Kidney (tissue), 14 donors: ENCODE data around the gene APBB1. TPM values are rescaled to one million over a fixed set of nuclear protein-coding genes. Genes with fewer than 3 reads are reported as not detected.

Experiments used
- DNase-seq, 5 donors: peaks; one replicate each; pipeline ENCODE4 v3.0.0-alpha.2; 2013 to 2020
- FAIRE-seq: peaks from 2 replicates; lab custom pipeline; 2012; peaks lifted over from hg19 to GRCh38; lab: Jason Lieb, UNC
- H3K27ac ChIP-seq, 2 donors: one replicate each; pipeline ENCODE4 v1.7.0; 2013; ENCODE audit warnings: low read depth in 2 of 2, low read length in 2 of 2, inconsistent platforms in 1 of 2
- H3K27me3 ChIP-seq: one replicate; pipeline ENCODE4 v1.7.1; 2013; ENCODE audit warnings: low read length, inconsistent platforms; ENCODE audit not compliant: control insufficient read depth, insufficient read depth
- H3K36me3 ChIP-seq, 3 donors: one replicate each; pipeline versions ENCODE4 v1.7.0 to v1.7.1; 2013; ENCODE audit warnings: low read length in 3 of 3, control low read depth in 1 of 3, inconsistent platforms in 1 of 3; ENCODE audit not compliant: insufficient read depth in 3 of 3, control insufficient read depth in 2 of 3
- H3K4me1 ChIP-seq, 3 donors: one replicate each; pipeline versions ENCODE4 v1.7.0 to v1.7.1; 2013; ENCODE audit warnings: low read length in 3 of 3, inconsistent platforms in 1 of 3, low read depth in 1 of 3; ENCODE audit not compliant: control insufficient read depth in 2 of 3, insufficient read depth in 2 of 3
- H3K4me3 ChIP-seq, 3 donors: one replicate each; pipeline versions ENCODE4 v1.7.0 to v1.8.1; 2013; ENCODE audit warnings: low read length in 3 of 3, control low read depth in 1 of 3, inconsistent platforms in 1 of 3
- H3K9ac ChIP-seq, 3 donors: one replicate each; pipeline versions ENCODE4 v1.7.0 to v1.7.1; 2013; ENCODE audit warnings: low read length in 3 of 3, control low read depth in 1 of 3, inconsistent platforms in 1 of 3
- H3K9me3 ChIP-seq, 3 donors: one replicate each; pipeline versions ENCODE4 v1.7.0 to v1.7.1; 2013; ENCODE audit warnings: low read length in 3 of 3, control low read depth in 1 of 3, inconsistent platforms in 1 of 3; ENCODE audit not compliant: control insufficient read depth in 2 of 3, insufficient read depth in 1 of 3
- intact Hi-C: fragments of 100-400 bp; cut with DNase I; formaldehyde crosslinking; loops from one replicate; pipeline ENCODE4 v1.11.1; 2022
- polyA plus RNA-seq: library from polyadenylated mRNA; stranded (reverse); fragments of 350-450 nt; fragmentation: Illumina TruSeq; extraction: RNeasy Lipid Tissue Mini Kit (QIAGEN cat#74804); gene quantifications from one replicate; pipeline ENCODE4 v1.2.3, GENCODE V29; 2014; ENCODE audit warnings: low read depth, low replicate concordance; ENCODE audit not compliant: insufficient read depth
- total RNA-seq: library from RNA; stranded (reverse); fragmentation: NEBNext Ultra II Directional; extraction: Animal tissue kit (Norgen Biotek cat#: 25700); gene quantifications from one replicate; pipeline ENCODE4 v1.2.1, GENCODE V29; 2021
- TF ChIP-seq, protein P1 (sequence below): IDR thresholded peaks from 3 replicates; pipeline ENCODE4 v1.5.1; 2012; ENCODE audit warnings: mild to moderate bottlenecking, moderate library complexity, borderline replicate concordance; ENCODE audit not compliant: insufficient read depth; ENCODE audit errors: extremely low read depth
- donor health status: control.
- donor health status: control.
- donor health status: control.
- donor health status: control.
- donor health status: control.
- donor health status: DM: yes; HTN: yes; CAD: no.
- donor health status: Normal renal cell carcinoma (clear cell type).

The APBB1 gene
- total and polyA plus RNA-seq, 2 donors from 2014 or later, result 43.7 to 67.2 TPM

DNA sequence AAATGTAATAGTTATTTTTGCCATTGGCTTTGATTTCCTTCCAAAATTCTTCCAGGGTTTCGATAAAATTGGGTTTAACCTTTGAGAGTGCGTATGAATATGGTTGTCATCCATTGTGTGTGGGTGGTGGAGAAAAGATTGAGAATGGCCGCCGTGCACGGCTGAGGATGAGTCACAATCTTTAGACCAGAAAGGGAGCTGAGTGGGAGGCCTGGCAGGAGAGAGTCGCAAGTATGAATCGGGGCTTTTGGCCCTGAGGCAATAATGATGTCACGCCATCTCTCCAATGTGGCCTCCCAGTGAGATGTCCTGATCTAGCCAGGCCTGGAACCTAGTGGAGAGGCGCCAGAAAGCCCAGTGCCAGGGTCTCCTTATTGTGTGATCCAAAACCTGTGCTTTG lies 61.7 kb downstream of the APBB1 start:
- no peaks in the 10 kb centered on the region for H3K9me3 ChIP-seq
- no peak overlapping the region for H3K9ac ChIP-seq
- H3K27me3 ChIP-seq, result no peaks in the 10 kb centered on the region
- H3K4me1 ChIP-seq, result peaks cover 0 to 15% (median 2%) of the 10 kb centered on the region in 3 donors
- no peak overlapping the region for H3K27ac ChIP-seq
- intact Hi-C loops, result loop anchor here (10.0 kb wide), 1 partner anchor 102 kb away; the partner anchor contains the start of gene CCKBR
- H3K36me3 ChIP-seq, result no peaks in the 10 kb centered on the region
- TF ChIP-seq, protein P1, sequence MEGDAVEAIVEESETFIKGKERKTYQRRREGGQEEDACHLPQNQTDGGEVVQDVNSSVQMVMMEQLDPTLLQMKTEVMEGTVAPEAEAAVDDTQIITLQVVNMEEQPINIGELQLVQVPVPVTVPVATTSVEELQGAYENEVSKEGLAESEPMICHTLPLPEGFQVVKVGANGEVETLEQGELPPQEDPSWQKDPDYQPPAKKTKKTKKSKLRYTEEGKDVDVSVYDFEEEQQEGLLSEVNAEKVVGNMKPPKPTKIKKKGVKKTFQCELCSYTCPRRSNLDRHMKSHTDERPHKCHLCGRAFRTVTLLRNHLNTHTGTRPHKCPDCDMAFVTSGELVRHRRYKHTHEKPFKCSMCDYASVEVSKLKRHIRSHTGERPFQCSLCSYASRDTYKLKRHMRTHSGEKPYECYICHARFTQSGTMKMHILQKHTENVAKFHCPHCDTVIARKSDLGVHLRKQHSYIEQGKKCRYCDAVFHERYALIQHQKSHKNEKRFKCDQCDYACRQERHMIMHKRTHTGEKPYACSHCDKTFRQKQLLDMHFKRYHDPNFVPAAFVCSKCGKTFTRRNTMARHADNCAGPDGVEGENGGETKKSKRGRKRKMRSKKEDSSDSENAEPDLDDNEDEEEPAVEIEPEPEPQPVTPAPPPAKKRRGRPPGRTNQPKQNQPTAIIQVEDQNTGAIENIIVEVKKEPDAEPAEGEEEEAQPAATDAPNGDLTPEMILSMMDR, result no peak
- H3K4me3 ChIP-seq, result no peak overlapping the region
- FAIRE-seq, result no peak
- DNase-seq, result no peak

DNA sequence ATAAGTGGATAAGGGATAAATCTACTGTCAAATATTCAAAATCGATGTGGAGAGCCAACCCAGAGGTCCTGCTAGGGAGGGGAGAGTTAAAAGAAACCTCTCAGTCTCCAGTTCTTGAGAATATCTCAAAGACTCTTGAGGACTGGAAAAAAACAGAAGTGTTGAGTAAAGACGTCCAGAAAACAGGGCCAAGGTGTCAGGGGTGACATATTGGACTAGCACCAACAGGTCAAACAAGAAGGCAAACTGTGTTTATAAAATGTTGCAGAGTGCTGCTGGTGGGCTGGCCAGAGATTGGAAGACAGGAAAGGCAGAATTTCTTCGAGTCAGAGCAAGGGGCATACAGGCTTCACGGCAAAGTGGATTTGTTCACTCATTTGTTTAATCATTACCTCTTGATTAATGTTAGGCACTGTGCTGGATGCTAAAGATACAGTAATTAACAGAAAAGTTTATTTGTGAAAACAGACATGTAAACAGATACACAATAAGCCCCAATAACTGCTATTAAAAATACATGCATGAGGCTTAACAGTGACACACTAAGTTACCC lies 62.3 kb downstream of the APBB1 start:
- no peak overlapping the region for H3K9ac ChIP-seq
- DNase-seq (peak in 2 of 5 donors; percentile 35 to 40), FAIRE-seq (no peak)
- H3K36me3 ChIP-seq, result no peaks in the 10 kb centered on the region
- no peak overlapping the region for H3K27ac ChIP-seq
- no peaks in the 10 kb centered on the region for H3K27me3 ChIP-seq
- intact Hi-C loops, result loop anchor here (10.0 kb wide), 1 partner anchor 102 kb away; the partner anchor contains the start of gene CCKBR
- H3K9me3 ChIP-seq, result no peaks in the 10 kb centered on the region
- no peak overlapping the region for H3K4me3 ChIP-seq
- H3K4me1 ChIP-seq, result peaks cover 0 to 15% (median 2%) of the 10 kb centered on the region in 3 donors
- TF ChIP-seq, protein P1, result no peak

DNA sequence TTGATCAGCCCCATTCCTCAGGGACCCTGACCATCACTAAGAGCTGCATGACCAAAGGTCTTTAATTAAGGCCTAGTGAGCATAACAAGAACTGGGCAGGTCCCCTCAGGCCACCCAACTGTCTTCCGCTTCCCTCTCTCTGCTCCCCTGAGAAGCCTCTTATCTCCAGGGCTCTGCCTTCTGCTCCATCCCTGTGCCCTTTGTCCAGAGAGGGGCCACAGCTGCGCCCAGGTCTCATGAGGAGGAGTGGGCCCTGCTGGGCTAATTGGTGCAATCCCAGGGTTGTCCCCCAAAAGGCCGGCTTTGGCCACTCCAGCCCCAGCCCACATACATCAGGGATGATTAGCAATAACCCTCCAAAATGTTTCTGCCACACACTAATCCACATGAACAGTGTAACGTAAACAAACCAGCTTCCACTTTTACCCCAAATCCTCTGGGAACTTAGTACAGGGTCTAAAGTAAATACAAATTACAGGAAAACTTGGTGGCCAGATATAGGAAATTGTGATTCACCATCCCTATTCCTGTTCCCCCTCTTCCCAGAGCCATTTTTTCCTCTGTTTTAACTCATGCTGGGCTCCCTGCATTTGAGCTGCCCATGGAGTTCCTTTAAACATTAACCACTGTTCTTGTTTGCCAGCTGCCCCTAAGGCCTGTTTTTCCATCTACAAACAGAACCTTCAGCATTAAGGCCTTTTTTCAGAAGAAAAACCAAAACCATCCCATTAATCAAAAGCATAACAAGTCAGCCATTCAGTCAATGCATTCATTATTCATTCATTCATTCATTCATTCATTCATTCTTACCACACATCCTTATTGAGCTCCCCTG lies 64.0 kb downstream of the APBB1 start:
- no peak overlapping the region for H3K9ac ChIP-seq
- intact Hi-C loops, result loop anchor here (10.0 kb wide), 1 partner anchor 100 kb away; the partner anchor contains the start of gene CCKBR

More for the DNA sequence above, 64.0 kb downstream of the APBB1 start:
- Histone ChIP-seq H3K9me3 (no peaks in the 10 kb centered on the region), H3K27me3 (no peaks in the 10 kb centered on the region), H3K36me3 (no peaks in the 10 kb centered on the region), H3K4me1 (peaks cover 0 to 15% (median 2%) of the 10 kb centered on the region in 3 donors), H3K27ac (no peak overlapping the region), H3K4me3 (no peak overlapping the region)
- TF ChIP-seq, protein P1, result no peak
- peak in 2 of 5 donors; percentile 33 to 38 for DNase-seq
- FAIRE-seq, result no peak
